ENCODE data around the gene PARP1. TPM values are rescaled to one million over a fixed set of nuclear protein-coding genes. Genes with fewer than 3 reads are reported as not detected.

PARP1 gene
- total RNA-seq, 1 experiment from 2014 or later: 213 TPM

- TF ChIP-seq SRF (IDR thresholded peaks at IDR 0.05; ENCODE audit: low read depth) (0 out of 2 replicates have a peak, but pooled peaks have one; percentile 8), CEBPB (IDR thresholded peaks at IDR 0.05; ENCODE audit: low read depth) (peak; percentile 73), CBX3 (IDR thresholded peaks at IDR 0.05; ENCODE audit: low read depth) (no peak), FOSL1 (IDR thresholded peaks at IDR 0.05; ENCODE audit: low read depth) (0 out of 2 replicates have a peak, but pooled peaks have one; percentile 4), RAD21 (IDR thresholded peaks at IDR 0.05; ENCODE audit: low read depth) (peak; percentile 28; the same call in 1 of the 2 replicates)
- peak overlapping the region; percentile 90 for H3K4me2 ChIP-seq (ENCODE audit: low read length)
- peaks cover 8 to 38% of the 10 kb centered on the region in 2 experiments; a peak in 3 of 4 replicates for H3K4me1 ChIP-seq (ENCODE audit: control insufficient read depth in 1 of 2, insufficient read depth in 2 of 2, low read length in 2 of 2)
- RAD21 ChIA-PET (ENCODE audit: low non-redundant PET in 1 of 2, low total read pairs in 2 of 2, uncharacterized antibody in 2 of 2, unreplicated experiment in 2 of 2): no interaction called here
- CTCF ChIA-PET: interaction anchor here (1.5 kb wide), 1 partner anchor 342 kb away, joined by 3 read pairs; no protein-coding TSS in a partner anchor
- peaks cover 59% of the 10 kb centered on the region for H3K79me2 ChIP-seq (ENCODE audit: insufficient read depth, low read length)
- no TSS peak for BruUV-seq (replicated peaks)
- no peaks in the 10 kb centered on the region for H3K27me3 ChIP-seq (ENCODE audit: insufficient read depth, low read length)
- POLR2A ChIA-PET: no interaction called here
- intact Hi-C loops (cut with micrococcal nuclease): loop anchor here (5.0 kb wide), 1 partner anchor 279 kb away; no protein-coding TSS in a partner anchor
- ATAC-seq (no peak), DNase-seq (ENCODE audit: low read depth, low spot score) (no peak)
- H4K20me1 ChIP-seq (ENCODE audit: insufficient read depth): peaks cover 3% of the 10 kb centered on the region; the same call in 1 of the 2 replicates
- H3K9me2 ChIP-seq (ENCODE audit: insufficient read depth): no peaks in the 10 kb centered on the region
- no peak overlapping the region; the same call in 1 of the 2 replicates for H3K27ac ChIP-seq (ENCODE audit: low read depth, low read length)
- no peaks in the 10 kb centered on the region for H3K9me3 ChIP-seq (ENCODE audit: control insufficient read depth in 1 of 2, insufficient read depth in 1 of 2, low read depth in 1 of 2, low read length in 2 of 2)
- H2AFZ ChIP-seq (ENCODE audit: low read depth, low read length, poor library complexity, severe bottlenecking): no peak overlapping the region
- peak overlapping the region; percentile 82 for H3K9ac ChIP-seq (ENCODE audit: low read length)
- H3K36me3 ChIP-seq (ENCODE audit: control insufficient read depth in 1 of 2, insufficient read depth in 2 of 2, low read length in 2 of 2): peaks cover under 1 to 8% of the 10 kb centered on the region in 2 experiments; a peak in 3 of 4 replicates
- H3K4me3 ChIP-seq (replicated peaks in 1 of 2; ENCODE audit: low read depth in 1 of 2, low read length in 2 of 2): peak overlapping the region; percentile 70 to 73
Observed at GRCh38 chr1:226406401-226406881, 1.5 kb downstream of the PARP1 start.

GRCh38 chr1:226405411-226405988, 2.4 kb downstream of the PARP1 start:
- peaks cover 8 to 38% of the 10 kb centered on the region in 2 experiments; a peak in 3 of 4 replicates for H3K4me1 ChIP-seq (ENCODE audit: control insufficient read depth in 1 of 2, insufficient read depth in 2 of 2, low read length in 2 of 2)
- POLR2A ChIA-PET: interaction anchor here (0.8 kb wide), 1 partner anchor 14 kb away, joined by 3 read pairs; no protein-coding TSS in a partner anchor

More at GRCh38 chr1:226405411-226405988, 2.4 kb downstream of the PARP1 start:
- no peaks in the 10 kb centered on the region for H3K9me3 ChIP-seq (ENCODE audit: control insufficient read depth in 1 of 2, insufficient read depth in 1 of 2, low read depth in 1 of 2, low read length in 2 of 2)
- intact Hi-C loops (cut with micrococcal nuclease): loop anchor here (5.0 kb wide), 1 partner anchor 278 kb away; no protein-coding TSS in a partner anchor
- peaks cover 6 to 18% of the 10 kb centered on the region in 2 experiments; a peak in 3 of 4 replicates for H3K36me3 ChIP-seq (ENCODE audit: control insufficient read depth in 1 of 2, insufficient read depth in 2 of 2, low read length in 2 of 2)
- H3K4me2 ChIP-seq (ENCODE audit: low read length): no peak overlapping the region
- no TSS peak for BruUV-seq (replicated peaks)
- H3K4me3 ChIP-seq (replicated peaks in 1 of 2; ENCODE audit: low read depth in 1 of 2, low read length in 2 of 2): no peak overlapping the region
- DNase-seq (ENCODE audit: low read depth, low spot score) (no peak), ATAC-seq (no peak)
- H3K79me2 ChIP-seq (ENCODE audit: insufficient read depth, low read length): peaks cover 68% of the 10 kb centered on the region
- no peak for TF ChIP-seq EZH2 (IDR thresholded peaks at IDR 0.05)
- no peak for TF ChIP-seq REST (IDR thresholded peaks at IDR 0.05; ENCODE audit: low read depth)
- no peak for TF ChIP-seq FOSL1 (IDR thresholded peaks at IDR 0.05; ENCODE audit: low read depth)
- H2AFZ ChIP-seq (ENCODE audit: low read depth, low read length, poor library complexity, severe bottlenecking): no peak overlapping the region
- H3K27me3 ChIP-seq (ENCODE audit: insufficient read depth, low read length): no peaks in the 10 kb centered on the region
- no peak overlapping the region for H3K27ac ChIP-seq (ENCODE audit: low read depth, low read length)
- CTCF ChIA-PET: interaction anchor here (1.5 kb wide), 1 partner anchor 341 kb away, joined by 3 read pairs; no protein-coding TSS in a partner anchor
- RAD21 ChIA-PET (ENCODE audit: low non-redundant PET in 1 of 2, low total read pairs in 2 of 2, uncharacterized antibody in 2 of 2, unreplicated experiment in 2 of 2): no interaction called here
- H3K9me2 ChIP-seq (ENCODE audit: insufficient read depth): no peaks in the 10 kb centered on the region
- H3K9ac ChIP-seq (ENCODE audit: low read length): no peak overlapping the region
- H4K20me1 ChIP-seq (ENCODE audit: insufficient read depth): peaks cover 3% of the 10 kb centered on the region; the same call in 1 of the 2 replicates

Data from HCT116 (cell line).